Breast epithelium (tissue), 4 donors: ENCODE results near the gene NADSYN1. TPM values are rescaled to one million over a fixed set of nuclear protein-coding genes. Genes with fewer than 3 reads are reported as not detected.

Source experiments
- DNase-seq, 2 donors: peaks; one replicate each; pipeline ENCODE4 v3.0.0-alpha.2; 2019; ENCODE audit warnings: low spot score in 2 of 2
- H3K27ac ChIP-seq, 2 donors: fragments of 200-600 bp; sonication (generic) in 1 of 2; one replicate each; pipeline ENCODE4 v1.5.1; 2016 to 2019; ENCODE audit warnings: mild to moderate bottlenecking in 1 of 2
- H3K27me3 ChIP-seq, 2 donors: fragments of 200-600 bp; sonication (generic) in 1 of 2; one replicate each; pipeline versions ENCODE4 v1.5.1 to v1.6.0; 2017 to 2019; ENCODE audit warnings: control low read depth in 1 of 2, mild to moderate bottlenecking in 1 of 2
- H3K36me3 ChIP-seq: fragments of 200-600 bp; one replicate; pipeline ENCODE4 v1.5.1; 2019
- H3K4me1 ChIP-seq, 2 donors: fragments of 200-600 bp; sonication (generic); one replicate each; pipeline ENCODE4 v1.5.1; 2016 to 2019; ENCODE audit warnings: control low read depth in 1 of 2
- H3K4me3 ChIP-seq, 3 donors: fragments of 200-600 bp; sonication (generic); 1 replicate in 2 of 3; 2 replicates in 1 of 3; pipeline ENCODE4 v1.5.1; 2016 to 2019; ENCODE audit warnings: mild to moderate bottlenecking in 3 of 3, moderate library complexity in 2 of 3
- H3K9me3 ChIP-seq, 2 donors: fragments of 200-600 bp; sonication (generic) in 1 of 2; one replicate each; pipeline ENCODE4 v1.5.1; 2016 to 2019; ENCODE audit warnings: control low read depth in 1 of 2
- POLR2A ChIP-seq: fragments of 450-650 bp; IDR thresholded peaks from one replicate; pipeline ENCODE4 v1.6.1; 2016; ENCODE audit warnings: antibody characterized with exemption, mild to moderate bottlenecking, moderate library complexity
- POLR2AphosphoS5 ChIP-seq, 3 donors: sonication (generic); formaldehyde crosslinking; IDR thresholded peaks; one replicate each; pipeline ENCODE4 v1.6.1; 2017; ENCODE audit warnings: antibody characterized with exemption in 3 of 3
- intact Hi-C: fragments of 100-400 bp; cut with DNase I; formaldehyde crosslinking; loops from one replicate; pipeline ENCODE4 v1.15.1; 2023; ENCODE audit warnings: low total_unique reads
- total RNA-seq, 3 donors: library from RNA; depleted of rRNA; stranded (reverse); fragments of >200 nt; gene quantifications; one replicate each; pipeline ENCODE4 v1.1.0, GENCODE V29; 2016
- TF ChIP-seq, protein P1 (sequence below), 3 donors: fragments of 450-650 bp; IDR thresholded peaks; one replicate each; pipeline ENCODE4 v1.5.1; 2016 to 2017; ENCODE audit warnings: antibody characterized with exemption in 3 of 3, mild to moderate bottlenecking in 3 of 3, moderate library complexity in 3 of 3

The NADSYN1 gene
- total RNA-seq, 3 donors from 2014 or later = 58.6 to 83.6 (median 70.5) TPM

DNA sequence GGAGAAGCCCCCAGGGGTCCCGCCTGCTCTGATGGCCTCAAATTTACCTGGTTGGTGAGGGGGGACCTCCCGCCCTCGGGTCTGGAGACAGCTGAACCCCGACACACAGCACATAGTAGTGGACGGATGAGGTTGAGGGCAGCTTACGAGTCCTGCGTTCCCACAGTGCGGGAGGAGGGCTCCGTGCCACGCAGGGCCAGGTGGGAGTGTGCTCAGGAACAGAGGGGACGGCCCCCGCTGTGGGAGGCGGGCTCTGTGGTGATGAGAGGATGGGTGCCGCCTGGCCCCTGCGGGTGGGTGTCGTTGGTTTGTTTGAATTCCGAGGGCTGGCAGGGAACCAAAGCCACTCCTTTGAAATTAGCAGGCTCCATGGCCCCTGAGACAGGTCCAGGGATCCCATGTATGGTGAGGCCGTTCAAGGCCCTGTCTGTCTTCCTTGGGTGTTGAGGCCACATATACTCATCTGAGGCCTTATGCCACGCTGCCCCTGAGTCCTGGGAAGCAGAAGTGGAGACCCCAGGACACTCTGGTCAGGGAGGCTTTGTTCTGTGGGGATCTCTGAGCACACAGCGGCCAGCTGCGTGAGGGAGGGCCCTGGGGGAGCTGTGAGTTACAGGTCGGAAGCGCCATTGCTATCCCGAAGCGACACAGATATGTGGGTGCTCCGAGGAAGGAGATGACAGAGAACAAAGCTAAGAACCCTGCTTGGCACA, 21.9 kb downstream of the NADSYN1 start:
- Histone ChIP-seq H3K4me3 (no peak overlapping the region), H3K36me3 (peaks cover 30% of the 10 kb centered on the region), H3K4me1 (no peaks in the 10 kb centered on the region), H3K27me3 (no peaks in the 10 kb centered on the region), H3K9me3 (no peaks in the 10 kb centered on the region), H3K27ac (no peak overlapping the region)
- TF ChIP-seq POLR2AphosphoS5 (IDR thresholded peaks at IDR 0.05) (no peak), POLR2A (no peak)
- TF ChIP-seq, protein P1, sequence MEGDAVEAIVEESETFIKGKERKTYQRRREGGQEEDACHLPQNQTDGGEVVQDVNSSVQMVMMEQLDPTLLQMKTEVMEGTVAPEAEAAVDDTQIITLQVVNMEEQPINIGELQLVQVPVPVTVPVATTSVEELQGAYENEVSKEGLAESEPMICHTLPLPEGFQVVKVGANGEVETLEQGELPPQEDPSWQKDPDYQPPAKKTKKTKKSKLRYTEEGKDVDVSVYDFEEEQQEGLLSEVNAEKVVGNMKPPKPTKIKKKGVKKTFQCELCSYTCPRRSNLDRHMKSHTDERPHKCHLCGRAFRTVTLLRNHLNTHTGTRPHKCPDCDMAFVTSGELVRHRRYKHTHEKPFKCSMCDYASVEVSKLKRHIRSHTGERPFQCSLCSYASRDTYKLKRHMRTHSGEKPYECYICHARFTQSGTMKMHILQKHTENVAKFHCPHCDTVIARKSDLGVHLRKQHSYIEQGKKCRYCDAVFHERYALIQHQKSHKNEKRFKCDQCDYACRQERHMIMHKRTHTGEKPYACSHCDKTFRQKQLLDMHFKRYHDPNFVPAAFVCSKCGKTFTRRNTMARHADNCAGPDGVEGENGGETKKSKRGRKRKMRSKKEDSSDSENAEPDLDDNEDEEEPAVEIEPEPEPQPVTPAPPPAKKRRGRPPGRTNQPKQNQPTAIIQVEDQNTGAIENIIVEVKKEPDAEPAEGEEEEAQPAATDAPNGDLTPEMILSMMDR (IDR thresholded peaks at IDR 0.05) = no peak
- intact Hi-C loops = no loop called here
- no peak for DNase-seq

DNA sequence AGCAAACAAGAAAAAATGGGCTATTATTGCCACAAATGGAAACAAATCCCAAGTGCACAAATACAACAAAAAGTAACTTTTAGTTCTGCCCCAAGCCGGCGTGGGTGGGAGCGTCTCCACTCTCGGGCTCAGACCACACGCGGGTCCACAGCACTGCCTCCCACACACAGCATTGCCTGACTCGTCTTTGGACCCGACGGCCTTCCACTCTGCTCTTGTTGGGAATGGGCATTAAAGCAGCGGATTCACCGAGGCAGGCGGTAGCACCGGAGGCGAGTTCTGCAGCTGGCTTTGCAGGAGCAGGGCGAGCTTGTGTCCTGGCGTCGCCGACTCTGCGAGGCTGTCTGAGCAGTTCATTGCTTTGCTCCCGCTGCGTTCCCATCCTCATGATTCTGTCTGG, 23.0 kb downstream of the NADSYN1 start:
- no peak for TF ChIP-seq POLR2A
- TF ChIP-seq POLR2AphosphoS5 (IDR thresholded peaks at IDR 0.05) = no peak
- TF ChIP-seq, protein P1 (IDR thresholded peaks at IDR 0.05) = no peak
- H3K27me3 ChIP-seq = no peaks in the 10 kb centered on the region
- no peaks in the 10 kb centered on the region for H3K4me1 ChIP-seq
- H3K36me3 ChIP-seq = peaks cover 30% of the 10 kb centered on the region
- H3K4me3 ChIP-seq = no peak overlapping the region
- intact Hi-C loops = no loop called here
- DNase-seq = no peak
- H3K27ac ChIP-seq = no peak overlapping the region
- no peaks in the 10 kb centered on the region for H3K9me3 ChIP-seq

DNA sequence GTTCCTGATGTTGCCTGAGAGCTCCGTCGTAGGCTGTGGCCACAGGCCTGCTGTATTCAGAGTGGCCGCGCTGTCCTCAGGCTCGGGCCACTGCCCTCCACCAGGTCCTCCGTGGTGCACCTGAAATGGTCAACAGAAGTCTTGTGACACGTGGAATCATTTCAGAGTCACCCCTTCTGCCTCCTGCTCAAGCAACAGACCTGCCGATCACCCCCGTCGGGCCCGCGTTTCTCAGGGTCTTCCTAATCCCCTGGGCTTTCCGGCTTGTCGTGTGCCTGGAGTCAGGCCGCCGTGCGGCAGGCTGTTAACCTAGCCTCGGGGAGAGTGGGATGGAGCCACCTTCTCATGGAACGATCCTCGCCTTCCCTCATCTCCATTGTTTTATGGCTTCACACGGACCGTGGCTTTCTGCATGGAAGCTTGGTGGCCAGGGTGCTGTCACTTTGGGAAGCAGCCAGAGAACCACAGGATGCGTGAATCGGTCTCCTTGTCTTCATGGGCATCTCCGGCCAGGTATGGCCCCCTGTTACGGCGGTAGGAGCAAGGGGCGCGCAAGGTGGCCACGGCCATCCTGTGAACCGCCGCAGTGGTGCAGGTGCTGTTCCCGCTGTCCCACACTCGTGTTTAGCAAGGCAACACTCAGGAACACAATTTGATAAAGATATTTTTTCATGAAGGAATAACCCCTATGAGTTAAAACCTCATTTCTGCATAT, 24.1 kb downstream of the NADSYN1 start:
- intact Hi-C loops = no loop called here
- no peak for DNase-seq
- TF ChIP-seq POLR2A = no peak
- TF ChIP-seq, protein P1 (IDR thresholded peaks at IDR 0.05) = no peak
- TF ChIP-seq POLR2AphosphoS5 (IDR thresholded peaks at IDR 0.05) = no peak
- Histone ChIP-seq H3K27ac (no peak overlapping the region), H3K27me3 (no peaks in the 10 kb centered on the region), H3K9me3 (no peaks in the 10 kb centered on the region), H3K36me3 (peaks cover 30% of the 10 kb centered on the region), H3K4me1 (no peaks in the 10 kb centered on the region), H3K4me3 (no peak overlapping the region)

DNA sequence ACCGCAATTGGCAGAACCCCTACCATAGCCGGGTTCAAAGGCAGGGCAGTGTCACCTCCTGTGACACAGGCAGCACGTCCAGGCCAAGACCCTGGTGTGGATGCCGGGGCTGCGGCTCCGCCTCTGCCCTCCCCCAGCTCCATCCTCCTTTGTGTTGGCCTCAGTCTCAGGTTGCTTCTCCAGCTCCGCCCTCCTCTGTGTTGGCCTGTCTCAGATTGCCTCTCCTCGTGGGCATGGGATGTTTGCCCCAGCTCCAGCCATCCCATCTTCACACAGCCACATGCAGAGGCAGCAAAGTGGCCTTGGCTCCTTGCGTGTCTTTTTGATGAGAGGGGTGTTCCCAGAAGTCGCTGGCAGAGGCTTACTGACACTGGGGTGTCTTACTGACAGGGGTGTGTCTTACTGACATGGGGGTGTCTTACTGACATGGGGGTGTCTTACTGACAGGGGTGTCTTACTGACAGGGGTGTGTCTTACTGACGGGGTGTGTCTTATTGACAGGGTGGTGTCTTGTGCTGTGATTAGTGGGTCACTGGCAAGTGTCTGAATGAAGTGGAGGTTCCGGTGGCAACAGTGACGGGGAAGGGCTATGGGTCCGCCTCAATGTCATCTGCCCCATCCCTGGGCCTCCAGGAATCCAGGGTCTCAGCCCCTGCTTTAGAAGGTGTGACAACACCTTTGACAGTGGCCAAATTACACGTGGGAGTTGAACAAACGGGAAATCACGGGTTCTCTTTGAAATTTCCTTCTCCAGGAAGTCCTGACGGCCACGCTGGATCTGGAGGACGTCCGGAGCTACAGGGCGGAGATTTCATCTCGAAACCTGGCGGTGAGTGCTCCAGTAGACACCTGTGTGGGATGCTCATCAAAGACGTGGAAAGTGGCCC, 24.9 kb downstream of the NADSYN1 start:
- H3K9me3 ChIP-seq = no peaks in the 10 kb centered on the region
- no peak overlapping the region for H3K27ac ChIP-seq
- no peak for DNase-seq
- H3K4me3 ChIP-seq = no peak overlapping the region
- H3K36me3 ChIP-seq = peaks cover 30% of the 10 kb centered on the region
- intact Hi-C loops = no loop called here
- TF ChIP-seq POLR2A = no peak
- TF ChIP-seq, protein P1 (IDR thresholded peaks at IDR 0.05) = no peak
- TF ChIP-seq POLR2AphosphoS5 (IDR thresholded peaks at IDR 0.05) = no peak
- H3K27me3 ChIP-seq = no peaks in the 10 kb centered on the region
- H3K4me1 ChIP-seq = no peaks in the 10 kb centered on the region

DNA sequence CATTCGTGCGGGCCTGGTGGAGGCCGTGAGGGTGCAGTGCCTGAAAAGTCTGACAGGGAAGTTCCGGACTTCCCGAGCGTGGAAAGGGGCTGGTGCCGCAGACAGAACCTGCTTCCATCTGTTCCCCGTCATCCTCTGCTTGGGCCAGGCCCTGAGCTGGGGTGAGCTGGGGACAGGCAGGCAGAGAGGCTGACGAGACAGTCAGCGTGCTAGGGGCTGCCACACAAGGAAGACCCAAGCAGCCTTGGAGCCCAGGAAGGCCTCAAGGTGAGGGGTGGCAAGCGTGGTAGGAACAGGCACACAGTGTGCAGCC, 25.5 kb downstream of the NADSYN1 start:
- DNase-seq = no peak
- Histone ChIP-seq H3K27ac (no peak overlapping the region), H3K9me3 (no peaks in the 10 kb centered on the region), H3K36me3 (peaks cover 30% of the 10 kb centered on the region), H3K4me3 (no peak overlapping the region), H3K4me1 (no peaks in the 10 kb centered on the region), H3K27me3 (no peaks in the 10 kb centered on the region)
- intact Hi-C loops = no loop called here
- no peak for TF ChIP-seq POLR2AphosphoS5 (IDR thresholded peaks at IDR 0.05)
- TF ChIP-seq, protein P1 (IDR thresholded peaks at IDR 0.05) = no peak
- no peak for TF ChIP-seq POLR2A
